Fibroblast of pulmonary artery (primary cell): ENCODE data around the gene SART3.
"Not testable (repeated sequence)": the region's sequence is repeated elsewhere in the genome, so short reads cannot be mapped to it uniquely, and the experiment has no call there.

Experiments used
- DNase-seq: peaks from one replicate; pipeline ENCODE4 v3.0.0-alpha.2; 2010; ENCODE audit warnings: low read depth
- H3K4me3 ChIP-seq: replicated peaks from 2 replicates; pipeline ENCODE4 v1.5.1; 2011; ENCODE audit warnings: low read depth, mild to moderate bottlenecking, control low read depth, low read length, moderate library complexity
- CTCF ChIP-seq: IDR thresholded peaks from 2 replicates; pipeline ENCODE4 v1.5.1; 2011; ENCODE audit warnings: mild to moderate bottlenecking, control low read depth, low read length, inconsistent platforms; ENCODE audit errors: missing control alignments

The SART3 gene

DNA sequence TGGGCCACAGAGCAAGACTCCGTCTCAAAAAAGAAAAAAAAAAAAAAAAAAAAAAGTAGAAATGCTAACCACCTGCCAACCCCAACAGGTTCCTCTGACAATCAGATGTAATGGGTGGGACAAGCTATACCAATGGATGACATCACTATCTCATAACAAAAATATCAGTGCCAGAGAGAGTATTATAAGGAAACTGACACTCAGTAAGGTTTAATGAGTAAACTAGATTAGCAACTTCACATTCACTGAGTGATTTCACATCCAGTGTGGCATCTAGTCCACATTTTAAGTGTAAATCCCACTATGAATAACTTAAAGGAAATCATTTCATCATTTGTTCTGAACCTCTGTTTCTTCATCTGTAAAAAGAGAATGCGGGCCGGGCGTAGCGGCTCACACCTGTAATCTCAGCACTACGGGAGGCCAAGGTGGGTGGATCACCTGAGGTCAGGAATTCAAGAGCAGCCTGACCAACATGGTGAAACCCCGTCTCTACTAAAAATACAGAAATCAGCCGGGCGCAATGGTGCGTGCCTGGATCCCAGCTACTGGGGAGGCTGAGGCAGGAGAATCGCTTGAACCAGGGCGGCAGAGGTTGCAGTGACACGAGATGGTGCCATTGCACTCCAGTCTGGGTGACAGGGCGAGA, 1.8 kb downstream of the SART3 start:
- no peak for TF ChIP-seq CTCF
- H3K4me3 ChIP-seq: peak overlapping the region; percentile 98
- DNase-seq: no peak

GRCh38 chr12:108555383-108555782, 5.6 kb downstream of the SART3 start:
- H3K4me3 ChIP-seq, DNase-seq: not testable (repeated sequence)

GRCh38 chr12:108553799-108554198, 7.2 kb downstream of the SART3 start:
- TF ChIP-seq CTCF: no peak
- no peak for DNase-seq
- no peak overlapping the region for H3K4me3 ChIP-seq

DNA sequence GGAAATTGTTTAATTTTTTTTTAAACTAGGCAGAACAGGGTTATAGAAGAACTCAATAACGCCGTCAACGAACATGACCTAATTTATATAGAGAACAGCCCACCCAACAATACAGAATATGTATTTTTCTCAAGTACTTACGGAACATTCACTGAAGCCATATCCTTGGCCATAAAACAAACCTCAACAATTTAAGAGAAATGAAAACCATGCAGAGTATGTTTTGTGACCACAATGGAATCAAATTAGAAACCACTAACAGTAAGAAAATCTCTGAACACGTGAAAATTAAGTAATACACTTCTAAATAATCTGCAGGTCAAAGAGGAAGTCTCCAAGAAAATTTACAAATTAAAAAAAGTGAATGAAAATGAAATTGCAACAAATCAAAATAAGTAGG, 9.4 kb downstream of the SART3 start:
- no peak for TF ChIP-seq CTCF
- H3K4me3 ChIP-seq: no peak overlapping the region
- peak; percentile 50 for DNase-seq

- TF ChIP-seq CTCF: no peak
- no peak overlapping the region for H3K4me3 ChIP-seq
- DNase-seq: no peak
Measured at GRCh38 chr12:108548954-108549521, 11.9 kb downstream of the SART3 start.

DNA sequence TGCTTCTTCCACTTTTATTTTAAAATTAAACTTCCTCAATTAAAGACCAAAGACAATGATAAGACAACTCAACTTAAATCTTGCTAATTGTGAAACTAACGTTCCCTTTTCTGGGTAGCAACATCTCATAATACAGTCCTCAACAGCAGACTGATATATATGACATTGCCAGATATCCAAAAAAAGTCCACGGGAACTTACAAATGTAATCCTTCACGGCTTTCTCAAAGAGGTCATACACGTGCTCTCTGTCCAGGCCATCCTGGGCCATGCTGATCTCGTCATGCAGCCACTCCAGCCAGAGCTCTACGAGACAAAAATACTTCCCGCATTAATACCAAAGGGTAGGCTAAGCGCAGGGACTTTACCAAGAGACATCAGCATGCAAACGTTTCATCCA, 13.3 kb downstream of the SART3 start:
- no peak overlapping the region for H3K4me3 ChIP-seq
- DNase-seq: no peak
- TF ChIP-seq CTCF: no peak

GRCh38 chr12:108543652-108544051, 17.3 kb downstream of the SART3 start:
- DNase-seq: no peak
- no peak for TF ChIP-seq CTCF
- no peak overlapping the region for H3K4me3 ChIP-seq
